Hematopoietic multipotent progenitor cell treated with erythropoietin and hydrocortisone succinate and interleukin-3 and kit ligand, for 17 days (in vitro differentiated cells): ENCODE measurements around the gene RAMACL.
"Not testable (repeated sequence)": the region's sequence is repeated elsewhere in the genome, so short reads cannot be mapped to it uniquely, and the experiment has no call there.

Source experiments
- DNase-seq: peaks from one replicate; pipeline ENCODE4 v3.0.0-alpha.2; 2015; ENCODE audit warnings: low spot score

RAMACL gene

DNA sequence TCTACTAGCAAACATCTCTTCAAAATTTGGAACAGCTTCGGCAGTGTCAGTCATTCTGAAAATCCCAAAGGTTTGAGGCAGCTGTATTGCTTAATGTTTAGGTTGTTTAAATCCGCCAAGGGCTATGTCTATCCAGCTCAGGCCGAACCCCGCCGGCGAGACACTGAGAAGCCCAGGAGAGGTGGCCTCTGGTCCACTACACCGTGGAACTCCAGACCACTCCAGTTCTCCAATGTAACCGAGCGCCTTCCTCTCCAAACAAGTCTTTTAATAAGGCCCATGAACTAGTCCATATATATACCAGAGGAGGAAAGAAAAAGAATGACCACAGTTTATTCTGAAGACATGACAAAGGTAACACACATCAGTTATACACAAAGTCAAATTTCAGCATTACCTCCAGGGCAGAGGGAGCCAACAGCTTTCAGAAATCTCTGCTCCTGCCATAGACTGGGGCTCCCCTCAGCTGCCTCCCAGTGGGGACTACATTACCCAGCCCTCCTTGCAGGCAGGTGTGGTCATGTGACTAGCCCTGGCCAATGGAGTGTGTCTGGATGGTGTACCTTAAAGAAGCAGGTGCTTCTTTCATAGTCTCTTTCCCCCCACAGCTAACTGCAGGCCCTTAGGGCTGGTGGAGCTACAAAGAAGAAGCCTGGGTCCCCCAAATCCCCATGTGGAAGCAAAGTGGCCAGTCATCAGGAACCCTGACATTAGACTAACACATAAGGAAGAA is at the start of gene RAMACL:
Gene RAMACL (minus strand): TSS at position 255 of the 733 bp plus-strand sequence. CDS start 201 bp downstream, at position 54.
- no peak for DNase-seq

DNA sequence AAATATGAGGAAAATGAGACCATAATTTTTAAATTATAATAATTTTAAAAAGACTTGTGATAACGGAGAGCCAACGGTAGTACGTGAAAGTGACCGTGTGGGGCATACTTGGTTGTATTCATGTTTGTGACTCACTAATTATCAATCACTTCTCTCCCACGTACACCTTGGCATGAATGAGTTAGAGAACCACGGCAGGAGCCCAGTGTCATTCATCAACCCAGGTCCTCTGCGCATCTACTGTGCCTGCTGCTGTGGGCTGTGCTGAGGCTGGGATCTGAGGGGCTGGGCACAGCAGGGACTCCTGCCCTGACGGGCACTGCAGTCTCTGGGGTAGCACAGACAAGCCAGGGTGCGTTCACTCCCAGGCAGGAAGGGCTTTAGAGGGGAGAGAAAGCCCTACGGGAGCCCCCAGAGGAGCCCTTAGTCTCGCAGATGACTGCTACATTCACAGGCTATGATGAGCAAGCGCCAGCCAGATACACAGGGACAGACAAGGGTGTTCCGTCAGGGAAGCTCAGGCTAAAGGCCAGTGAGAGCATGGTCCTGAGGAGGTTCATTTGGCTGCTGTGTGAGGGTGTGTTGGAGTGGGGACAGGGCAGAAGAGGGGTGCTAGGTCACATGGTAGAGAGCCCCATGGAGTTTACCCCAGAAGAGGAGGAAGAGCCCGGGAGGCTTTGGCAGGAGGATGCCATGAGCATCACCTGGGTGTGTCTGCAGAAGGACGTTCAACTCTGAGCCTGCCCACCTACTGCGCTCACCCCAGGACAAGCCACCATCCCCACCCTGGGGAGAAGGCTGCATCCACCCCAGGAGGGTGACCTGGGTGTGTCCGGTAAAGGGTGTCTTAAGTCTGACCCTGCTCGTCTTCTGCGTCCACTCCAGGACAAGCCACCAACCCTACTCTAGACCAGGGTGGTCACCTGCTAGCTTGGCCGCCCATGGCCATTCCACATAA is 48.8 kb upstream of the RAMACL start:
- no peak for DNase-seq

- DNase-seq = not testable (repeated sequence)
Observed at GRCh38 chr6:166634581-166634980, 48.1 kb upstream of the RAMACL start.

DNA sequence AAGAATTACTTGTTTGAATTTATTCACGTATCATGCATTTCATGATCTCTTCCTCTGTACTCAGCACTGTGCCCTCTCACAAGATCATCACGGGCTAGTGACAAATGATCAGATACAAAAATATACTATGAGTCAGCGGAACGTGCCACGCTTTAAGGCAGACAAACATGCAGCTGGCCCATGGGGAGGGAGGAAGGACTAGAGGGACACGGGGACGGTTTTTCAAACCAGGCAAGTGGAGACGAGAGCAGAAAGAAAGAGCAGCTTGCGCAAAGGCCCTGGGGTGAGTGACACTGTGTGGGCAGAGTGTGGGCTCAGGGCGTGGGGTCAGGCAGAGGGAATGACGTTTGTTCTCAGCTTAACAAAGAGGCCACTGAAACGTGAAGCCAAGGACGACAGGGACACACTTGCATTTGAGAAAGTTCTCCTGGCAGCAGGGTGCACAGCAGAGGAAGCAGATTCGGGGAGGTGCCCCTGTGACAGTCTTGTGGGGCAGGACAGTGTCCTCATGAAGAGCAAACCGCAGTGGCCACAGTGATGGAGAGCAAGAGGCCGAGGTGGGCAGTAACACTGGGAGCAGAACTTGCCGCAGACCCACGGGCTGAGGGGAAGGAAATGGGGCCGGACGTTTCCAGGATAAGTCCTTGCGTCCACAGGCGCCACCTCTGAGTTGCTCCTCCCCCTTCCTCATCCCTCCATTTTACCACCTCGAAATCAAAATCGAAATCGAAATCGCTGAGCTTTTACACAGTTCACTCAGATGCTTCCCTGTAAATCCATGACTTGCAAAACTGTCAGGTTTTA is 47.5 kb upstream of the RAMACL start:
- peak; percentile 39 for DNase-seq

DNA sequence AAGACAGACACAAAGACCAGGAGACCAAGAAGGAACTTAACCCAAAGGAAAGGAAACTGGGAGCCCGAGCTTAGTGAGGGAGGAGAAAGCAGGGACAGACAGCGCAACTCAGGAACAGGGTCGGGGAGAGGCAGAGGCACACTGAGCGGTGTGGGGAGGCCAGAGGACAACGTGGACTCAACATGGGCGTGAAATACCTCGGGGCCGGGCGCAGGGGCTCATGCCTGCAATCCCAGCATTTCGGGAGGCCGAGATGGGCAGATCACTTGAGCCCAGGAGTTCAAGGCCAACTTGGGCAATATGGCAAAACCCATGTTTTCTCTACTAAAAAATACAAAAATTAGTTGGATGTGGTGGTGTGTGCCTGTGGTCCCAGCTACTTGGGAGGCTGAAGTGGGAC is 46.3 kb upstream of the RAMACL start:
- DNase-seq = no peak

DNA sequence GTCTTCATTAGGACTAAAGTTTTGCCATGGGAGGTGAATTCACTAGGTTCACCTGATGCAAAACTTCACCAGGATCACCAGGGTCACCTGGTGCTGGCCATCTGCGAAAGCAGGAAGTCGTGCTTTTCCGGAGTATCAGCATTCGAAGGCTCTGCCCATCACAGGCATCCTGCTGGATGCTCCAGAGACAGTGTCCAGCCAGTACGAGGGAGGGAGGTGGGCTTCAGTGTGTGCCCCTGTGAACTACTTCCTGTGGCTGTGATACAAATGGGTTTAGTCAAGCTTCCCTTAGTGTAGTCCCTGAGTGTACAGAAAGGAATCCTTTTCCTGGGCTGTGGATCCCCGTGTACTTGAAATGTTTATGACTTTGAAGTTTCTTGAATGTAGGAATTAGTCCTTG is 44.0 kb upstream of the RAMACL start:
- DNase-seq = no peak

DNA sequence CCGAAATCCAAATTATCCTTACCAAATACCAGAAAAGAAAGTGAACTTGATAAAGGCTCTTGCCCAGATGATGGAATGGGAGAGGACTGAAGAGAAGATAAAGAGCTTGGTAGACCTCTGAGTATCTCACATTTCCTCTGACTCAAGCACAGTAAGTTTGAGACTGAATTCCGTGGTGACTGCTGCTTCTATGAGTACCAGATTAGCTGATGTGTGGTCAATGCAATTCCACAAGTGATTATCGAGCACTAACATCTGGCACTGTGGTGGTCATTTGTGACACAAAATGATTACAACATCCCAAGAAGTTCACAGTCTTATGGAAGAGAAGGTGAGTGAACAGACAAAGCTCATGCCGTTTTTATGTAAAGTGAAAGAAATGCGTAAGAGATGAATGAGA is 43.1 kb upstream of the RAMACL start:
- no peak for DNase-seq

- DNase-seq = peak; percentile 59
Observed at GRCh38 chr6:166627875-166628801, 41.7 kb upstream of the RAMACL start.

GRCh38 chr6:166627033-166627874 is 40.8 kb upstream of the RAMACL start, which contains the start of gene RPS6KA2:
TSS of gene RPS6KA2 (minus strand) at chr6:166627251. CDS start at chr6:166627019, 232 bp downstream.
- DNase-seq = peak; percentile 95

DNA sequence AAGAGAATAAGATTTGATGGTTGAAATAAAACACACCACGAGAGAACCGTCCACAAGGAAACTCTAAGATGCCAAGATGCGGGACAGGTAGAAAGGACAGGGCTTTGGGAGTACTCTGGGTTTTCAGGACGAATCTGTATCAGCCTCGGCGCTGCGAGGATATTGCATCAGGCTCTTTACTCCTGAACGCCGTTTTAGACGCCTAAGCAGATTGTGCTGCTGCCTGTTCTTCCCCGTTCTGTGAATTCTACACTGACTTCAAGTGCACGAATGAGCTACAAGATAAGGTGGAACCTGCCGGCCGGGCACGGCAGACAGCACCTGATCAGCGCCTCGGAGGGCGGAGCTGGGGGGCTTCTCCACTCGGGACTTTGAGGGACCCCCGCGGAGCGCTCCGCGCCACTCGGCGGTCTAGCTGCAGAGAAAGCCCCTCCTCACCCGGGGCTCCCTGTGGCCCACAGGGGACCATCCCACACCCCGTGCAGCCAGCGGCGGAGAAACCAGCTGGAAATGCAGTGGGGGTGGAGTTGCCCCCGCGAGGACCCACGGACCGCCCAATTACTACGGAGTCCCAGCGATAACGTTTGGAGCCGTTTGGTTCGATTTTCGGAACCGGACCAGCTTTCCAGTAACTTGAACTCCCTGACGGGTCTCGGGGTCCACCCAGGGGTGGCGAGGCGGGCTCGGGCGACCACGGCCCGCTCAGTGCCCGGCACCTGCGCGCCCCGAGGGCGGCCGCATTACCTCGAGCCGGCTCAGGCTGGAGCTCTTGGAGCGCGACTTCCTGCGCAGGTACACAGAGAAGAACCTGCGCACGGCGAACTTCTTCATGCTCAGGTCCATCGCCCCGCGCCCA is 39.9 kb upstream of the RAMACL start:
- DNase-seq = no peak

DNA sequence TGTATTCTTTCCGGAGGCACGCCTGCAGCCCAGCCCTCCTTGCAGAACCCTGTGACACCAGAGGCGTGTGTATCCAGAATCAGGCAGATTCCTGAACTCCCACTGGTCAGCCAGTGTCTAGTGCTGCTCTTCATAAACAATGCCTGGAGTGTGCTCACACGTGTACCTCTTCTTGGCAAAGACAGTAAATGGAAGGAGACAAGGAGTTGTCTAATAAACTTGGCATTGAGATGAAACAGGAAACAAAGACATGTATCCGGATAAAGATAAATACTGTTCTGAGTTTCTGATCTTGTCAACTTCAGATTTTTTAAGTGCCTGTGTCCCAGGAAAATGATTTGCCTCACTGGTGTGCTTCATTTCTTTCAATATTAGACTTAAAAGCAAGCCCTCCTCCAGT is 38.9 kb upstream of the RAMACL start:
- DNase-seq = no peak

DNA sequence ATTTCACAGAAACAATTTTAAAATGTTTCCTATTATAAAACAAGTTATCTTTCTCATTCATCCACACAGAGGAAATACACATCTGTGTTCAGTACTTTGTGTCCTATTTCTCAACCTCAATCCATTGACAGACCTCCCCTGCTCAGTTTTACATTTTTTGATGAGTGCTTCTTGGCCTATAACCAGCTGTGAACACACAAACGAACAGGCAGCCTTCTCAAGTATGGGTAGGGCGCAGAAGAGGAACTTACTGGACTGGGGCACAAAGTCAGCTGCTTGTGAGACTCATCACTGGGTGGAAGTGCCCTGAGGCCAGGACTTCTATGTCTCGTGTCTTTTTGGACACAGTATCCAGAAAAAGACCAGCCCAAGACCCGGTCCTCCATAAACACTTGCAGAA is 37.8 kb upstream of the RAMACL start:
- no peak for DNase-seq

DNA sequence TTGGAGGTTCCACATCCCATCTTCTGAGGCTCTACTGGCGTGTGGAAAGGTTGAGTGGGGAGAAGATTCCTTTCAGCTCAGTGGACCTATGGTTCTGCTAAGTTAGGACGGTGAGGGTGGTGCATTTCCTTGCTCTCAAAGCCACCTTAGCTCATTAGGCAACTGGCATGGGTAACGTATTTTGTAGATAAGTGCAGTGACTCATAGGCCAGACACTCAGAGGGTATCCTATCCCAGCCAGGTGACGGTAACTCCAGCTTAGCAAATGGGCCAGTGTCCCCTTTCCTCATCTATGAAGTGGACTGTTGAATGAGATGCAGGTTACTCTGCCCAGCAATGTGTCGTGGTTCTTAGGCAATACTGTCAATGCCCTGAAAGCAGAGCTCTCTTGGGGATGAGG is 36.8 kb upstream of the RAMACL start:
- DNase-seq = no peak

- DNase-seq = no peak
Observed at GRCh38 chr6:166621114-166621540, 34.6 kb upstream of the RAMACL start.

DNA sequence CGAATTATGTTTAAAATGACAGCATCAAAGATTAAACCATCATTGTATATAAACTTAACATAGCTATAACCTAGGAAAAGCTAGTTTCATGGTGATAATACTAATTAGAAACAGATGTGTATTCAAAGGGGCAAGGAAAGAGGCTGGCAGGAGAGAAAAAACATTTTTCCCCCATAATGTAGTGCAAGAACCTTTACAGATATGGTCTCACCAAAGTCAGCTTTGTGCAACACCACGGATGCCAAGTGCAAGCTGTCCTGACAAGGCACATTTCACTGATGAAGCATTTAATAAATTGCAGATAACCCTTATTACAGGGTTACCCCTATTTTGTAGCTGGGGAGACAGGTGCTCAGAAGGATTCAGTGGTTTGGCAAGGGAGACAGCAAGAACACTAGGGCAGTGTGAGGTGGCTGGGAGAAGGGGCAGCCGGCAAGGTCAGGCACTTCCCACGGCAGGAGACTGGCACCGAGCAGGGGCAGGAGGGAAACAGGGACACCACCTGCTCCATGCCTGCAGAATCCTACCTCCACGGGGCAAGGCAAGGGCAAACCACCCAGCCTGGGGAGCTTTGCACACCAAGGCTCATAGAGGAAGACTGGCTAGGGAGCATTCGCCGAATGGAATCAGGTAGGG is 34.1 kb upstream of the RAMACL start:
- DNase-seq = no peak

- DNase-seq = no peak
Observed at GRCh38 chr6:166619912-166620311, 33.4 kb upstream of the RAMACL start.

DNA sequence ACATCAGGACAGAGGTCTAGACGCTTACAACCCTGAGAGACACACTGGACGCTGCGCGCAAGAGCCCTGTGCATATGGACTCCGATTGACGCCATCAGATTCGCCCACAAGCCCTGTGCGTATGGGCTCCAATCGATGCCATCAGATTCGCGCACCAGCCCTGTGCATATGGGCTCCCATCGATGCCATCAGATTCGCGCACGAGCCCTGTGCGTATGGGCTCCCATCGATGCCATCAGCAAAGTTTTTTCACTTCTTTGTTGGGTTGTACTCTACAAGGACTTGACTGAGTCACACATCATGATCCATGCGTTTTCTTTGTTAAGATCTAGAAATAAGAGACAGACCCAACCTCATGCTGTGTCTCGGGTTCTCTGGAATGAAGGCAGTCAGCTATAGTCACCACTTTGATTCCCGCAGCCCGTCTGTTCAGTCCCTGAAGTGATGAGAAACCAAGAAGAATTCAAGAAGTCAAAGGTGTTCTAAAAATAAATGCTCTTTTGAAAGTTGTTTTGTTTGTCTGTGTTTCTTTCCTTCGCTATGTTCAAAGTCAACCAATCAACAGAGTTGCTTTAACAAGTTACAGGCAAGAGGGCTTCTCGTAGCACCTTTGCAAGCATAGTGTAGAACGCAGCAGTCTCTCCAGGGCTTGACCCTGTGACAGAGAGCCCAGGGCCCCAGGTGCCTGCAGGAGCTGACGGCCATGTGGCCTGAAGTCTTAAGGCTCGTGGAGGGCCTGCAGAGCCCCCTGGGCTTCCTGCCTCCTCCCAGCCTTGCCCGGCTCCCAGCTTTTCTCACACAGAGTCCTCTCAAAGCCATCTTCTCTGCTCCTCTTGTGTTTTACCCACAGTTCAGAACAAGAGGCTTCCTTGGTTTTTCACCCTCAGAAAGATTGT is 32.6 kb upstream of the RAMACL start:
- DNase-seq = no peak

DNA sequence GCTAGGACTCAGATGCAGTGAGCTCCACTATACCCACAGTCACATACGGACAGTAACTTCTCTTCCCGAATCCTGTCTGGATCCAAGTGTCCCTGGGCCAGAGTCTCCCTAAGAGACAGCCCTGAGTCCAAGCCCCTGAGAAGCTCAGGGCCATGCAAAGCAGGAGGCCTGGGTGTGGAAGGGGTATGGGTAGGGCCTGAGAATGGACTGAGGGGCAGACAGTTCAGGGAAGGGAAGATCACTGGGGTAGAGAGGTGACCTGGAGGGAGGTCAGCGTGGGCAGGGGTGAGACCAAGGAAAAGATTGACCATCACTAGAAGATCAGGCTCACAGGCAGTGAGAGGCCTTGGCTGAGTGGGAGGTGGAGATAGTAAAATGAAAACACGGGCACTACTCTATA is 31.8 kb upstream of the RAMACL start:
- no peak for DNase-seq
